HTERT RPE-1 (cell line): Measurements from ENCODE around the gene POLR2J.
"Not testable (repeated sequence)": the region's sequence is repeated elsewhere in the genome, so short reads cannot be mapped to it uniquely, and the experiment has no call there.

ENCODE experiments used
- in situ Hi-C: fragments of 300-500 bp; cut with MboI; formaldehyde crosslinking; loops from 4 replicates; pipeline ENCODE4 v1.14.3; 2020; ENCODE audit warnings: low sequenced_read_pairs

Gene POLR2J

GRCh38 chr7:102467581-102468477 is 10.9 kb downstream of the POLR2J start:
- in situ Hi-C loops: no loop called here

GRCh38 chr7:102466097-102466496 is 12.6 kb downstream of the POLR2J start:
- in situ Hi-C loops: no loop called here

- in situ Hi-C loops: no loop called here
Observed at GRCh38 chr7:102464577-102465280, 14.0 kb downstream of the POLR2J start, which contains the start of the genes ALKBH4 and LRWD1. Gene ALKBH4, minus strand, starts transcription at chr7:102464863. Its CDS starts 27 bp downstream, at chr7:102464836. Gene LRWD1, plus strand, starts transcription at chr7:102464984. Its CDS starts 97 bp downstream, at chr7:102465081.

- in situ Hi-C loops: no loop called here
Observed at GRCh38 chr7:102463841-102464576, 14.7 kb downstream of the POLR2J start.

- in situ Hi-C loops: no loop called here
Observed at GRCh38 chr7:102460467-102460866, 18.3 kb downstream of the POLR2J start.

- in situ Hi-C loops: no loop called here
Observed at GRCh38 chr7:102459221-102459844, 19.4 kb downstream of the POLR2J start.

- in situ Hi-C loops: no loop called here
Observed at GRCh38 chr7:102457352-102457924, 21.3 kb downstream of the POLR2J start.

GRCh38 chr7:102456327-102456726 is 22.4 kb downstream of the POLR2J start:
- in situ Hi-C loops: no loop called here

- in situ Hi-C loops: no loop called here
Observed at GRCh38 chr7:102455596-102455995, 23.1 kb downstream of the POLR2J start.

- in situ Hi-C loops: not testable (repeated sequence)
Observed at GRCh38 chr7:102454932-102455331, 23.8 kb downstream of the POLR2J start.

GRCh38 chr7:102454468-102454867 is 24.3 kb downstream of the POLR2J start:
- in situ Hi-C loops: no loop called here

- in situ Hi-C loops: no loop called here
Observed at GRCh38 chr7:102453319-102453718, 25.4 kb downstream of the POLR2J start.

- in situ Hi-C loops: no loop called here
Observed at GRCh38 chr7:102452451-102452850, 26.3 kb downstream of the POLR2J start.

- in situ Hi-C loops: no loop called here
Observed at GRCh38 chr7:102451371-102452054, 27.2 kb downstream of the POLR2J start.

GRCh38 chr7:102450242-102450641 is 28.5 kb downstream of the POLR2J start:
- in situ Hi-C loops: no loop called here

GRCh38 chr7:102449136-102449535 is 29.6 kb downstream of the POLR2J start:
- in situ Hi-C loops: no loop called here

GRCh38 chr7:102447311-102447710 is 31.4 kb downstream of the POLR2J start:
- in situ Hi-C loops: no loop called here

- in situ Hi-C loops: no loop called here
Observed at GRCh38 chr7:102446387-102447156, 32.1 kb downstream of the POLR2J start.

GRCh38 chr7:102445674-102446071 is 33.0 kb downstream of the POLR2J start:
- in situ Hi-C loops: no loop called here
